Measurements from ENCODE around the gene UTY.

UTY gene

DNA sequence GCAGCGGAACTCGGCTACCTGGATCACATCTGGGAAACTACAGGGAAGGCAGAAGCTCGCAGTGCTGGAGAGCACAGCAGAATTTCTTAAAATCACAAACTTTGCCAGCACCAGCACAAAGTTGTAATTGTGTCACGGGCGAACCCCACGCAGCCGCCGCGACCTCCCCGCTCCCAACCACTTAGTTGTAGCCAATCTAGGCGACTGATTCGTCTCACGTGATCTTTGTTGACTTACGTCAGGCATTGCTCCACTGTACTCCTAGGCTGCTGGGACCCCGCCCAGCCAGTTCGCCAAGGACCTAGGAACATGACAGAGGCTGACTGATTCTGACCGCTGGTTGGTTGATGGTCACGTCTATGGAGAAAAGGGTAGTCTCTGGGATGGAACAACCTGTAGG is at the start of gene UTY:
Gene UTY (minus strand): TSS at position 206 of the 400 bp plus-strand sequence. CDS start 368 bp downstream, outside the sequence.
- no peak for DNase-seq (ENCODE audit: low read depth)

DNA sequence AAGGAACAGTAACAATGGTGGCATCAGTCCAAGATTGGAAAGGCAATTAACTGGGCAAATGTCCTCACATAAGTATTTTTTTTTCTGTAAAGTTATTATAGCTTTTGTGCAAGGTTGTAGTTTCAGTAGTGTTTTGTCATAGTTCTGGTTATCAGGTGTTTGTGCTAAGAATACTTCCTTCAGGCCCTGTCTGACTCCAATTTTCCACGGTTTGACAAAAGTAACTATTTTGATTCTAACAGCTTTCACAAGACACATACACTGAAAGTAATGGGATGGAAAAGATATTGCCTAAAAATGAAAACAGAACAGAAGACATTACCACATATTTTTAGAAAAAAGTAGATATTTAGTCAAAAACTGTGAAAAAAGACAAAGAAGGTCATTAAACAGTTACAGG is 40.6 kb upstream of the UTY start:
- DNase-seq (ENCODE audit: low read depth), result no peak

DNA sequence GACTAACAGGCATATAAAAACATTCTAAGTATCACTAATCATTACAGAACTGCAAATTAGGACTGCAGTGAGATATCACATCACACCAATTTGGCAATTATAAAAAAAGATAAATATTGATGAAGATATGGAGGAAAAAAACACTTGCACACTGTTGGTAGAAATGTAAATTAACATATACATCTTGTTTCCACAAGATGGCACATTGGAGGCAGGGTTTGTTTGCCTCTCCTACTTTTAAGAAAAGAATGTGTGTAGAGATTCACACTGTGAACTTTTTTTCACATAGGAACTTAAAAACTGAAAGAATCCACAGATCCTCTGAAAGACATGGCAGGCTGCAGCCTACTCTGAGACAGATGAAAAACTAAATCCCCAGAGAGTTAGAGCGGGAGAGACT is 21.4 kb upstream of the UTY start:
- DNase-seq (ENCODE audit: low read depth), result no peak

DNA sequence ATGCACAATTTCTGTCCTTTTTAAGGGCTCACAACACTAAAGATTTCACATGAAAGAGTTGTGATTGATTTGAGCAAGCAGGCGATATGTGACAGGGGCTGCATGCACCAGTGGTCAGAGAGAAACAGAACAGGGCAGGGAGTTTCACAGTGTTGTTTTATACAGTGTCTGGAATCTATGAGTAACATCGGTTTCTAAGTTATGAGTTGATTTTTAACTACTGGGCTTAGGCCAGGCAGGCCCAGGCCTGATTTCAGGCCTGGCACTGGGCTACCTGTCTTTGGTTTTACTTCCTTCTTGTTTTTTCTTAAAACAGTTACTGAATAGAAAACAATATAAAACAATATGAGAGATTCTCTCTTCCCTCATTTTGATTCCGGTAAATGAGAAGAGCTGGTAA is 13.9 kb upstream of the UTY start:
- no peak for DNase-seq (ENCODE audit: low read depth)

DNA sequence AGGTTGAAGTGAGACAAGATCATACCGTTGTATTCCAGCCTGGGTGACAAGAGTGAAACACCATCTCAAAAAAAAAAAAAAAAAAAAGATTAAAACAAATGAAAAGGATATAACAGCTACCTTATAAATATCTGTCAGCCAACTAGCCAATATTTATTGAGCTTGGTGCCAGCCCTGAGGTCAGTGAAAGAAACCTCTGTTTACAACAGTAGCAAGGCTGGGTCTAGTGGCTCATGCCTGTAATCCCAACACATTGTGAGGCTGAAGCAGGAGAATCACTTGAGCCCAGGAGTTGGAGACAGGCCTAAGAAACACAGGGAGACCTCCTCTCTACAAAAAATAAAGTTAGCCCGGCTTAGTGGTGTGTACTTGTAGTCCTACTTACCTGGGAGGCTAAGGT is 12.6 kb upstream of the UTY start:
- DNase-seq (ENCODE audit: low read depth), result no peak

DNA sequence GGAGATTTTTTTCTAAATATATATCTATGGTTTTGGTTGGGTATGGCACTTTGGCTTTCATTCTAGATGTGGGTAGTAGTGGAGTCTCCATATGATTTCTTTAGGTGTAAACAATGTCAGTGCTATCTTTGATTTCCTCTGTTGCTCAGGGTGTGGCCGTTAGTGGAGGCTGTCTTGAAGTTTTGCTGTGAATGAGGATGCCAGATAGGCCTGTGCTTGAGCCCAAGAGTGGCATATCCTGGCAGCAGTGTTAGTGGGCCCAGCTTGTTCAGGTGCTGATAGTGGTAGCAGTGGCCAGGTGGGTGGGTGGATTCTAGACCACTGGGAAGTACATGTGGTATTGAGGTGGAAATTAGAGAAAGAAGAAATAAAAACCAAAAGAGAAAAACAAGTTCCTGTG is 8.9 kb upstream of the UTY start:
- no peak for DNase-seq (ENCODE audit: low read depth)

DNA sequence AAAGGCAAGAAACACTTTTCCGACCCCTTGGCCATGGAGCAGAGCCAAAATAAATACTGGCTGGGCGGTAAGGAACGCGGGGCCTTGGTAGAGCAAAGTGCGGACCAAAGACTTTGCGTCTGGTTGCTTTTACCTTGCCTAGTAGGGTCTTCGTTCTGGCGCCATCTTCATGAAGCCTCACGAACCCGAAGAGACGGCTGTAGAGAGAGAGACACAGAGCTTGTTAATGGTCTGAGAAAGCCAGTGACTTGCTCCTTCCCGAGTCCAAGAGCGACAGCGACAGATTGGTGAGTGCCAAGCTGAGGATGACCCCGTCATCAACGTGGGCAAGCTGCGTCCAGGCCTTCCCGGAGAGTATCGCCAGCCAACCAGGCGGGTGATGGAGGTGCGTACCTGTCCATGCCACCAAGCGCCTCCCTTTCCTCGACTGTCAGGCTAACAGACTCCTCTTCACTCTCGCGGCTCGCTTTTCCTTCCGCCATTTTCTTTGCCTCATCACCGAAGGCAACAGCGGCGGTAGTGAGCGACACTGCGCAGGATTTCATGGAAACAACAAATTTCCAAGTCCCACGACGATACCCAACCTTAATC is 617 bp downstream of the UTY start:
- DNase-seq (ENCODE audit: low read depth), result no peak

DNA sequence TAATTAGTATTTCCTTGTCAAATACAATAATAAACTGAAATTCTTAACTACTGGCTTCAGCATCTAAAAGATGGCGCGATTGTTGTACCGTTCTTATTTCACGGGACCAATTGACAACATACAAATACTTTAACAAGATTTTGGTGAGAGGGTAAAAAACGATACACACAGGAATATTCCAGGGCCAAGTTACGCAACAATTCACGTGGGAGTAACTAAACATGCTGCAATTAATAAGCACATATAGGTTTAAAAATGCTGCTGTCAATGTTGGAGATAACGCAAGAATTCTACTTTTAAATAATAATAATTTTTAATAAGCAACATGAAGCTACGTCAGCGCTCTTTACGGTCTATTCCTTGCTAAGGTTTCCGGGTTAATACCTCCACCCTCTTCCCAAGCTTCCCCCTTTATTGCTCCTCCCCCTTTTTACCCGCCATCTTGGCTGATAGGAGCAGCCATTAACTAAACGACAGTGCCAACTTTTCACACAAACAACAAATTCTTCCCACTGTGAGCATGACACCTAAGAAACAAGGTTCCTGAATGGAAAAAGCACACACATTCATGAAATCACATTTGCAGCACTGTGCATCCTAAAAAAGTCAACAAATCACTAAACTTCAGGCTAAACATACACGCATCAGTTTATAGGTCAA is 1.6 kb downstream of the UTY start:
- DNase-seq (ENCODE audit: low read depth), result no peak

DNA sequence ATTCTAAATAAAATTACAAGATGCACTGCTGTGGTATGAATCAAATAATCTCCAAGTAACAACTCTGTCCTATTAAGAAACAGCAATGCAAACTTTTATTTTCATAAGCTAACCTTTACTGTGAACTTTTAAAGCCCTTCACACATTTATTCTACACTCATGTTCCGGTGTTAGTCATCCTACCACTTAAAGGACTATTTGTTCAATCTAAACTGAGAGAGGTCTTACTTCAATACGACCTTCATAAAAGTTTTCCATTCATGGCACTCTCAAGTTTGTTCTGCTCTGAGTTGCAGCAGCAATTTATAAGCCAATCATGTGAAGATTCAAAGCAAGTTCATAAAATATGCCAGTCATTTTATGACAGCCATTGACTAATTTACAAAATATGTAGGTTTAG is 4.8 kb downstream of the UTY start:
- DNase-seq (ENCODE audit: low read depth), result no peak

DNA sequence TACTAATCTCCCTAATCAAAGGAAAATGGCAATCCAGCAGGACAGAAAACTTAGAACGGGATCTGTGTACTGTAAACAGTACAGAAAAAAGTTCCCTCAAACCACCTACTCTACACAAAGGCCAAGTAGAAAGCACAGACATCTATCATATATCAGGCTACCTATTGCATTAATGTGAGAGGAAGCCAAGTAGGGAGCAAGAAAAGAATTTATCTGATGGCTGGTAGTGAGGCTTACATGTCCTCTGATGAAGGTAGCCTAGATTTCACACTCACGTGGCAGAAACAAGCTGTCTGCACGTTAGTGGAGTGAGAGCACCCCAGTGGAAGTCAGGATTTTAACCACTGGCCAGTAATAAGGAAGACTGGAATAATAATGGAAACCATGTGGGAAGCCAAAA is 28.3 kb downstream of the UTY start:
- DNase-seq (ENCODE audit: low read depth), result no peak

DNA sequence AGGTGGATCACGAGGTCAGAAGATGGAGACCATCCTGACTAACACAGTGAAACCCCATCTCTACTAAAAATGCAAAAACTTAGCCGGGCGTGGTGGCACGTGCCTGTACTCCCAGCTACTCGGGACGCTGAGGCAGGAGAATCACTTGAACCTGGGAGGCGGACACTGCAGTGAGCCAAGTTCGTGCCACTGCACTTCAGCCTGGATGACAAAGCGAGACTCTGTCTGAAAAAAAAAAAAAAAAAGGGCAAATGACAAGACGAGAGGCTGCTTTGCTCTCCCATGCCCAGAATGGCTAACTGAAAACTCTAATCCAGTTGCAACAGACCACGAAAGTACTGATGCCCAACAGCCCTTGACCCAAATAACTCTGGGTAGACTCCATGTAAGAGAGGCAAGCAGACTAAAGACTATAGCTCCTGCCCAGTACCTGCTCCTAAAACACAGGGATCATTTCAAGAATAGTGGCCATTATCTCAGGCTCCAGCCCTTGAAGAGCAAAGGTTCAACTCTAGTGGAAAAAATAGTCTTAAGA is 29.2 kb downstream of the UTY start:
- no peak for DNase-seq (ENCODE audit: low read depth)

DNA sequence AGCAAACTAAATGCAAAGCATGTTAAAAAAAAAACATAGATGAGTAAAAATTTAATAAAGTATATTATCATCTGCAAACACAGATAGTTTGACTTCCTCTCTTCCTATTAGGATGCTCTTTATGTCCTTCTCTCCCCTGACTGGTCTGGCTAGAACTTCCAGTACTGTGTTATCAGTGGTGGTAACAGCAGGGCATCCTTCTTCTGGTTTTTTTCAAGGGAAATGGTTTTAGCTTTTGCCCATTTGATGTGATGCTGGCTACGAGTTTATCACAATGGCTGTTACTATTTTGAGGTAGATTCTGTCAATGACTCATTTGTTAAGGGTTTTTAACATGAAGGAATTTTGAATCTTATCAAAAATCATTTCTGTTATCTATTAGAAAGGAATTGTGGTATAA is 34.3 kb downstream of the UTY start:
- no peak for DNase-seq (ENCODE audit: low read depth)

DNA sequence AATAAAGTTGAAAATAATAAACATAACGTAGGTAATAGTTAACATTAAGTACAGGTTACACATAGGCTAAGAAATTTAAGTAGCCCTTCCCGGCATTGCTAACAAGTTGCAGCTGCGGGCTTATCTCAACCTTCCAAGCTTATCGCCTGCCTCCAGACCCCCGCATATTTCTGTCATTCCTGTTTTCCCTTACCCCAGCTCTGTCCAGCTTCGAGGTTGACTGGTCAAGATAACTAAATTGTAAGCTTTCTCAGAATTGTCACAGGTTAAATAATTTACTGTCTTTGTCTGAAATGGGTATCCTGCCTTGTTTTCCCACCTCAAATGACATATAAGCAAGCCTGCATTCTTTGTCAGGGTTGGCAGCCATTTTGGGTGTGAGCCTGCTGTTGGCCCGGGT is 36.7 kb downstream of the UTY start:
- DNase-seq (ENCODE audit: low read depth), result no peak

DNA sequence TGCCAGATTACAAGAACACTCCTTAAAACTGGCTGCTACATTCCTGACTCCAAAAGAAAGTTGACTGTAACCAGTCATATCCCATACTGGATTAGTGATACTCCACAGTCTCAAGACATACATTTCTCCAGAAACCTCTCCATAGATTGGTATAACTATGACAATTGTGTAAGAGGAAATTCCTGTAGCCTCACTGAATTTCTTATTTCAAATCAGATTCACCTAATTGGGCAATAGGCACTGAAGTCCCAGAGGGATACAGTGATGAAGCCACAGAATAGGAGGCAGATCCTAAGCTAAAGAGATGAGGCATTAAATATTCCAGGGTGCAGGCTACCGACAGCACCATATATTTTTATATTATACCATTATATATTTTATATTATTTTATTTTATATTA is 39.0 kb downstream of the UTY start:
- no peak for DNase-seq (ENCODE audit: low read depth)

DNA sequence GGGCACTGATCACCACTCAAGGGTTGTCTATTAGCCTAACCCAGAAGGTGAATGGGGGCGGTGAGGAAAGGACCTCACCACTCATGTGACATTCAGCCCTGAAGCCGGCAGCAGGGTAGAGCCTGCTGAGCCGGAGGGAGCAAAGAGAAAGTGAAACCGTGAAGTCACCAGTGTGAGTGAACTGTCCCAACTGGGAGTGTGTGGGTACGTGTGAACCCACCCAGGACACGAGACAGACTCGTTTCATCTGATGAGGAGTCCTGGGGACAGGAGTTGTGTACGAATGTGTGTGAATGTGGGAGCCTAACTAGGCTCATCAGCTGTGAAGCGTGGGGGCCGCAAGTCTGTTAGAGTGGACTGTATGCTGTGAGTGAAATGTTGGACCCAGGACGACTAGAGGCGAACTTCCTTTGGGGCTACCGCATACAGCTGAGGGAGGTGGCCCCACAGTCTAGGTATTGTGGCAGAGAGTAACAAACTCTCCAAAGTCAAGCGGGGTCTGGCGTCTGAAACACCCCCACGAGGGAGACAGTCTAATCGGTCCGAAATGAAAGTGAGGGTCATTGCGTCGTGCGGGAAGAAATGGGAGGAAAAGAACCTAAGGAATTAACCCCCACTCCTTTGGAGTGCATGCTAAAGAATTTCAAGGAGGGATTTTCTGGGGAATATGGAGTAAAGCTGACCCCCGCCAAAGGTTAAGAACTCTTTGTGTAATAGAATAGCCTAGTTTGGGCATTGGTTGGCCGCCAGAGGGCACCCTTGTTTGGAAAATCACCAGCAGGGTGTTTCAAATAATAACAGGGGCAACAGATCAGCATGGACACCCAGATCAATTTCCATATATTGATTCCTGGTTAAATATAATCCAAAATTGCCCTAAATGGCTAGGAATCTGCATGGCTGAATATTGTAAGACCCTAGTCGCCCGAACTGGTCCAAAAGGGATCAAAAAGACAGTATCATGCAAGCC is 43.6 kb downstream of the UTY start:
- DNase-seq (ENCODE audit: low read depth), result no peak

DNA sequence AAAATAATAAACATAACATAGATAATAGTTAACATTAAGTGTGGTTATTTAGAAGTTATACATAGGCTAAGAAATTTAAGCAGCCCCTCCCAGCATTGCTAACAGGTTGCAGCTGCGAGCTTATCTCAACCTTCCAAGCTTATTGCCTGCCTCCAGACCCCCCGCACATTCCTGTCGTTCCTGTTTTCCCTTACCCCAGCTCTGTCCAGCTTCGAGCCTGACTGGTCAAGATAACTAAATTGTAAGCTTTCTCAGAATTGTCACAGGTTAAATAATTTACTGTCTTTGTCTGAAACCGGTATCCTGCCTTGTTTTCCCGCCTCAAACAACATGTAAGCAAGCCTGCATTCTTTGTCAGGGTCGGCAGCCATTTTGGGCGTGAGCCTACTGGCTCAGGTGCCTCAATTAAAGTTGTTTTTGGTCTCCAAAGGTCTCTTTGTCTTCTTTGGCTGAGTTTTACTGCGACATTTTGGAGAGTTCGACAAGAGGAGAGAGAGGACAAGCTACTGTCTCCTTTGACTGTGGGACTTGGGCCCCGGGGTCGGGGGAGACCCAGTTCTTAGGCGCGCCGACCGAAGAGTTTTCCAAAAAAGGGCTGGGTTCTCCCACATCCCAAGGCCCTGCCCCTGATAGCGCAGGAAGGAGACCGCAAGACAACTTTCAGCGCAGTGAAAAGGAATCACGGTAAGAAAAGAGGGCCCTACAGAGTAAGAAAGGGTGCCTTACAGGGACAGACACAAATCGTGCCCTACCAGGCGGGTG is 44.4 kb downstream of the UTY start:
- no peak for DNase-seq (ENCODE audit: low read depth)

DNA sequence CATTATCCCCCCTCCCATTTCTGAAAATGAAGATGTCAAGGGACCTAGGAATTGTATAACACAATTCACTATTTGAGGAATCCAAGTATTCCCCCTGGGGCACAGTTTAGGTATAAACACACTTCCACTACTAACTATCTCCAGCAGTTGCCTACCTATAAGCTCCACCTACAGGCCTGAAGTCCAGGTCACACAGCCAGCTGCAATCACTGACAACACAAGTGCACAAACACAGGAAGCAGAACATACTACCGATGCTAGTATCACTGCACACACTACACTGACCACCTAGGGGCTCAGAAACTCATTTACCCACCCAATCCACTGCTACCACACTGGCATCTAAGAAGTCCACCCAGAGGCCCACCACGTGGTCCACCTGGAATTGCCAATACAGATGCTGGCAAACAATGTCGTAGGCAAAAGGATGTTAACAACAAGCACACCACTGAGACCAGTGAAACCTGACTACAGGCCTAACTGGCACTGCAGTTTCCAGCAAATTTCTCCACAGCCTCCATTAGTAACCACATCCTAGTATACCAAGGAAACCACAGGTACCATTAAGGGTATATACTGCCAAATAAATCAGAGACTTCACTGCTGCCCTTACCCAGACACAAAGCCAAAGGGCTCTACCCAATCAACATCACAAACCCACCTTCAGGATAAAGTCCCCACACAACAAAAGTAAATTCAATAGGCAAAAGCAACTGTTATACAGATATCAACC is 47.4 kb downstream of the UTY start:
- DNase-seq (ENCODE audit: low read depth), result no peak

DNA sequence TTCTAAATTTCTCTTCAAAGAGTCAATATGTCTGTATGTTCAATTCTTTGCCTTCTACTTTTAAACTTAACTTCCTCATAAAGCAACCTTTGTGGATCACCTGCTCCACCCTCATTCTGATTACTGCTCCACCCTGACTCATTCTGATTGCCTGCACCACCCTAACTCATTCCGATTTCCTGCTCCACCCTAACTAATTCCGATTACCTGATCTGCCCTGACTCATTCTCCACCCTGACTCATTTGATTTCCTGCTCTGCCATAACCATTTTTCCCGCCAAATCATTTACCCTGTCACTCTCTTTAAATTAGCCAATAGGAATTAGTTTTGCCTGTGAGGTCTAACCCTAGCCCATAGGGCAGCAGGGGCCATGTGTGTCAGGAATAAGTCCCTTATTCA is 50.3 kb downstream of the UTY start:
- no peak for DNase-seq (ENCODE audit: low read depth)

DNA sequence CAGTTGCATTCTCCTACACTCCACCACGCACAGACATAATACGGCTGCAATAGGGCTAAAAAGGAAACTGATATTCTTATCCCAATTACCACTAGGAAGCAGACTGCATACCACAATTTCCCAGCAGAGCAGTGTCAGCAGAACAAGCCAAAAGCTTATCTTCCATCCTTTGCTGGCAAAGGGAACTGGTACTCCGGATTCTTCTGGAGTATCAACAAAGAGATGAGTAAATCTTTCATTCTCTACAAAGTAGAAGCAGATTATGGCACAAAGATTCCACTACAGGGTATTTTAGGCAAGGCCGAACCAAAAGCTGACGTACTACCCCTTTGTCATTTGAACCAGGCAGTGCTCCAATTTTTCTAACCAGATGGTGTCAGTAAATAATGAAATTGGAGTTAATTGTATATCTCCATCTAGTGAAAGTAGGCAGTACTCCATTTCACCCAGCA is 56.5 kb downstream of the UTY start:
- DNase-seq (ENCODE audit: low read depth), result no peak

DNA sequence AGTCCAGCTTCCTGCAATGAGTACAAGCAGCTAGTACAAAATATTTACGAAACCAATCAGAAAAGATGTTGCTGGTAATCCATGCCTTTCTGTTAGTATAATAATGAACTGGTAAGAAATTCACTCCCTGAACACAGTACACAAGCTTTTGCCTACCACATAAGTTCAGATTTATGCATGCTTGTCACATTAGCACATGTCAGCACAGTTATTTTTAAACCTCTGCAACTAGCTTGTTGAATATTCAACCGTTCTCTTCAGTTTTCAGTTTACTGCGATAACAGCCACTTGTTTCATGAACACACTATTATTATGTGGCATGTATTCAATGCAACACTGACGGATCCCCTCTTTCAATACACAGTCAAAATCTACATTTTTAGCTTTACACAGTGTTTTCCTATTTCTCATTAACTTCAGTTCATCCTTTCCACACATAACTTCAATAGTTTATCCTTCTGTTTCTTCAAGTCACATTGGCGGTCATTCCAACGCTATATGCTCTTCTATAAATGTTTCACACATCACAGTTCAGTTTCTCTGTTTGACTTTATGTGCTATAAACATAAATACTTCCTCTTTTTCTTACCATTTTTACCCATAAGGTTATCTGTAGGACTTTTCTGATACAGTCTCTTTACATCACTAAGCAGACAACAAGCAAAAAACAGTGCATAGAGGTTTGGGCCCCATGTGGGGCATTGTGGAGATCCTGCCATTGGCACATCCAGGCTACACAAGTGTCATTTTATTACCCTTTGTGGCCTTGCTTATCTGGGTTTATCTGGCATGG is 62.8 kb downstream of the UTY start:
- no peak for DNase-seq (ENCODE audit: low read depth)

DNA sequence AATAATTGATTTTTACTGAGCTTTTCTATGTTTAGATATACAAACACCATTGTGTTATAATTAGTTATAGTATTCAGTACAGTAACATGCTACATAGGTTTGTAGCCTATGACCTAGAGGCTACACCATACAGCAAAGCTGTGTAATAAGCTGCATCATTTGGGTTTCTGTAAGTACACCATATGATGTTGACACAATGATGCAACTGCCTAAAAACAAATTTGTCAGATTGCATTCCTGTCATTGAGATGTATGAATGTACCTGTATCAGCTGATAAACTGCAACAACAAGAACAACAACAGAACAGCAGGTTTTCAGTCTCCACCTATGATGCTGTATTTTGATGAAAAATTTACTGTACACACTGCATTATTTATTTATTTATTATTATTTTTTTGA is 64.3 kb downstream of the UTY start:
- no peak for DNase-seq (ENCODE audit: low read depth)

Data from GM04504 (cell line).